ELR (cell line): Measurements from ENCODE around the gene TBC1D14.

ENCODE experiments used
- DNase-seq: peaks from one replicate; pipeline ENCODE4 v3.0.0-alpha.2; 2015; ENCODE audit warnings: low read depth

TBC1D14 gene

GRCh38 chr4:7044137-7044930, 134.7 kb downstream of the TBC1D14 start:
- peak; percentile 20 for DNase-seq

DNA sequence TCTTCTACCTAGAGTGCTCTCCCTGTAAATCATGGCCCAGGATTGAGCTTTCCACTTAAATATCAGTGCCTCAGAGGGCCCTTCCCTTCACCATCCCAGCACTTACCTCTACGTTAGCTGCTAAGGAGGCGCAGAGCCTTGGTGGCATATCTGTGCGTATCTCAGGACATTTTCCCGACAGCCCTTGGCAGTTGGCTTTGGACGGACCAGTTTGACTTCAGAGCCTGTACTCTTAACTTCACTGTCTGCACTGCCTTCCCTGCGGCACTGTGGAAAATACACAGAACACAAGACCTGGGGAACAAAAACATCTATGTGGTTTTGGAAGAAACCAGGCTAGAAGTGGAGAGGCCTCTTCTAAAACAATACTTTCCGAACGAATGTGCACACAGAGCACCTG, 135.9 kb downstream of the TBC1D14 start:
- no peak for DNase-seq

GRCh38 chr4:7045961-7046921, 136.6 kb downstream of the TBC1D14 start:
- no peak for DNase-seq

DNA sequence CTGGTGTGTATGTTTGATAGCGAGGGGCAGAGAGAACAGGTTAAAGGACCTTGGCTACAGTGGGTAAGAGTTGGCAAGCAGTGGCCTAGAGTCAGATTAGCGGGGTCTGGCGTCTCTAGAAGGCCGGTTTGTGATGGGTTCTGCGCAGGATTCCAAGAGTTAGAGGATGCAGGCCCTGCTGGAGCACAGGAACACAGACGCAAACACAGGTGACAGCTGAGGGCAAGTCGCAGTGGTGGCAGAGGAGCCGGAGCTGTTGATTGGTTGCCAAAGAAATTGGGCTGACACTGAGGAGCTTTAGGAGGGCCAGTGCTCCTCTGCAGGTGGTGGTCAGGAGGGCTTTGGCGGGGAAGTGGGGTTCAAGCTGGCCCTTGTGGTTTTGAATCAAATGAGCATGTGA, 137.3 kb downstream of the TBC1D14 start:
- DNase-seq, result no peak

GRCh38 chr4:7048642-7049041, 139.0 kb downstream of the TBC1D14 start:
- no peak for DNase-seq

DNA sequence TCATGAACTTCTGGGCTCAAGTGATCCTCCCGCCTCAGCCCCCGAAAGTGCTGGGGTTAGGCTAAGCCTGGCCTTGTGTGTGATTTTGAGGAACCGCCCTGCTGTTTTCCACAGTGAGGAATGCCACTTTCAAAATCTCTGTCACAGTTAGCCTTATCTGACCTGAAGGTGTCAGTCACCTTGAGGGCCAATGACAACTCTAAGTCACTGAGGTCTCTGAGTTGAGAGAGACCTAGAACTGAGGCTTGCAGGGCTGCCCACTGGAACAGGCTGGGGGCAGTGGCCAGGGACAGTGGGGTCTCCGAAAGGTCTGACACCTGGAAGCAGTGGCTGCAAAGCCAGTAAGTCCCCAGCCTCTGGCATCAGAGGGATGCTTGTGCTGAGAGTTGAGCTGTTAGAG, 139.7 kb downstream of the TBC1D14 start:
- no peak for DNase-seq

DNA sequence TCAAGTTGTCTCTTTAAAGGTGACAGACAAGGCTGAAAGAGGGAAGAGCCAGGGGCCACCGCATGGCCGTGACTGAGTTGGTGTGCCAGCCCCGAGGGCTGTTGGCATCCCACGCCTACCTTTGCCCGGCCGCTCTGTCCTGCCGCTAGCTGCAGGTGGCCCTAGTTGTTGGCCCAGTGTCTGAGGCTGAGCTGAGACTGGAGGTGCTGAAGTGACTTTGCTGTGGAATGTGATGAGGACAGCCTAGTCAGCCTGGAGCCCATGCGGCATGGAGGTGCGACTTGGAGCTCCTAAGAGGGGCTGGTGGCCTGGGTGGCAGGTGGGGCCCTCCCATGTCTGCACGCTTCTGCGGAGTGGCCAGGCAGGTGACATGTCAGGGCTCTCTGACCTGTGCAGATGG, 140.1 kb downstream of the TBC1D14 start:
- no peak for DNase-seq

DNA sequence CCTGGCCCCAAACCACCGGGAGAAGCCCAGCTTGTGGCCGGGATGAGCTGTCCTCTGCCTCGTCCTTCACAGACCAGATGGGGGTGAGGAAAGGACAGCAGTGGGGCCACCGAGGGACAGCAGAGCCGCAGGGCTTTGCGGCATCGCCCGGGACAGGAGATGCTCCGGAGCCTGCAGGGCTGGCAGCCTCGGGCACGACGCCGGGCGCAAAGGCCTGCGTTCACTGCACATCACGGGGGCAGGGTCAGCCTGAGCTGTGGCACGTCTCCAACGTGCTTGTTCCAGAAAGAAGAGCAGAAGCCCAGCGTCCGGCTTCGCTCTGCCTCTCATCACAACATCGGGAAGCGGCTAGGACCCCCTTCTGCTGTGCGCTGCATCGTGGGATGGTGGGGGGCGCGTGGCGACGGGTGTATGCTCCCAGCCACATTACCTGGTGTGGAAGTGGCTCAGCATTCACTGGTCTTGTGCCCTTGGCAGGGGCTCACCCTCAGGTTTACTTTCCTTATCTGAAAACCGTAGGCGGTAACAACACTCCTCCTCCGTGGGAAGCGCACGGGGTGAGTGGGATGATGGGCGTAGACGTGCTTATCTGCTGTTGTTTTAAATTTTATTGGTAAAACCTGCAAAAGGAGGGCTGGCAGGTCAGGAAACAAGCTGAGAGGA, 141.0 kb downstream of the TBC1D14 start:
- DNase-seq, result no peak

DNA sequence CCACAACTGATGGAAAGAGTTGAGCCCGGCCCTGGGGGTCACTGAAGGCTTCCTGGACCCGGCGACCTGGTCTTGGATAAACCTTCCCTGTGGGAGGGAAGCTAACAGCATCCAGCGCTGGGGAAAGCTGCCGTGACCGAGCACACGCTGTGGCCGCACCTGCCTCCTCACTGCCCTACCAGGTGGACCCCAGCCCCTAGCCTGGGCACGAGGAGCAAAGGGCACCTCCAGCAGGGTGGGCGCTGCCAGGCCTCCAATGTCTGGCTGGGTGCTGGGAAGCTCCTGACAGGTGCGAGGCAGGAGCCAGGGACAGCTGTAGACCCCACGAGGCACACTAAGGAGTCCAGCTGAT, 141.5 kb downstream of the TBC1D14 start:
- DNase-seq, result no peak

- DNase-seq, result no peak
Measured at GRCh38 chr4:7051905-7052304, 142.3 kb downstream of the TBC1D14 start.

GRCh38 chr4:7052313-7052712, 142.7 kb downstream of the TBC1D14 start:
- DNase-seq, result no peak

DNA sequence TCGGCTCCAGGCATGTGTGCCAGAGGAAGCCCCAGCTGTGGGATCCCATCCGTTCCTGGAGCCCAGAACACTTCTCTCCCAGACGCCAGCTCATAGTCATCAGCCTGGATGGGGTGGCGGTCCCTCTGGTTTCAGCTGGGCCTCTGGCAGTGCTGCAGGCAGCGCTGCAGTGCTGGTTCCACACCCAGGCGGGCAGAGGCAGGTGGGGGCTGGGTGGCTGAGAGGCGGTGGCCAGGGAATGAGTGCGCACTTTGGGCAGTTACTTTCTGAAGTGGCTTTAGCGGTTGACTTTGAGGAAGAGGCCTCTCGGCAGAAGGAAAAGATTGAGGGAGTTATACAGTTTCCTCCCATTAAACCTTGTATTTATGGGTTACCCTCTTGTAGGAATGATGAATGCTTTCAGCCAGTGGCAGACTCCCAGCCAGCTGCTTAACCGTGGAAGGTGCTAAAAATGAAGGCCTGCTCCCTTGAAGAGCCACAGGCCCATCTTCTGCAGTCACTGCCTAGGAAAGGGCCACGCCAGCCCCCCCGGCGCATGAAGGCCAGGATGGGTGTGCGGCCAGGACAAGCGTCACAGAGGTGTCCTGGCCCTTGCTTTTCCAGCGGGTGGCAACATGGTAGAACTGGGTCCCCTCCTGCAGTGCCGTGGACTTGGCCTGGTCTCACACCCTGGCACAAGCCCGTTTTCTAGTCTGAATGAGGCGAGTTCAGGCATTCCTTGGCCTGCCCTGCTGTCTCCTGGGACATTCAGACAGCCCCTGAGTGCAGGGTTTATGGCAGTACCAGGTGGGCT, 143.5 kb downstream of the TBC1D14 start:
- DNase-seq, result no peak

GRCh38 chr4:7054106-7054880, 144.7 kb downstream of the TBC1D14 start:
- DNase-seq, result no peak

DNA sequence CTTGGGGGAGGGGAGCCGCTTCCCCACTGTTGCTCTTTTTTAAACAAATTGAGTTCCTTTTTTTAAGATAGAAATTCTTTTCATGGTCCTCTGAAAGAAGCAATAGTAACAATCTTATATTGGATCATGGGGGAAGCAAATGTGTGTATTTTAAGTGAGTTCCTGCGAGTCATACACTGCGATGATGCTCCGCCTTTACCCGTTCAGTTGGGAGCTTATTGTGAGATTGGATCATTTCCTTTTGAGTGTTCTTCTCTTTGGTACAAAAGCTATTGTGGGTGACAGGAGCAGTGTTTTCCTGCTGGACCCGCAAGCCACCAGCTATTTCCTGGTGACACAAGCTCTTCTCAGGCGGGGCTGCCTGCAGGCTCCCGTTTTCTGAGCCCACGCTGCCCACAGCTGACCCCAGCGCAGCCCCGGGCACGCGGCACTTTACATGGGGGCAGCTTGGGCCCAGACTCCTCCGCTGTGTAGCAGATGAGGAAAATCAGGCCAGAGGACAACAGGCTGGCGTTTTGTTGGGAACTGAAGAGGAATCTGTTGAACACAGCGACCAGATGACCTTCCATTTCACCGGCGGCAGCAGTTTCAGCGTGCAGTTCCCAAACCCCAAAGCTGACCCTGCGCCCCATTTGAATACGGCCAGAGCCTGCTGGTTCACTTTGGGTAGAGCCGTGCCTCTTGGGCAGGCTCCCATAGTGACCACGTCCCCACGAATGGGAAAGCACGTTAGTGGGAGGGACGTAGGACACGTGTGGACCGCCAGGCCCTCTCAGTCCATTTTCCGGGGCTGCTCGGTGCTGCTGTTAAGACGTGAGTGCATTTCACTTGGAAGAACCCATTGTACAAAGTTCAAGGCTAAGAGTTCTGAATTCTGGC, 145.7 kb downstream of the TBC1D14 start:
- peak; percentile 59 for DNase-seq

- DNase-seq, result no peak
Measured at GRCh38 chr4:7055990-7056325, 146.3 kb downstream of the TBC1D14 start.

GRCh38 chr4:7058792-7059191, 149.2 kb downstream of the TBC1D14 start:
- no peak for DNase-seq

DNA sequence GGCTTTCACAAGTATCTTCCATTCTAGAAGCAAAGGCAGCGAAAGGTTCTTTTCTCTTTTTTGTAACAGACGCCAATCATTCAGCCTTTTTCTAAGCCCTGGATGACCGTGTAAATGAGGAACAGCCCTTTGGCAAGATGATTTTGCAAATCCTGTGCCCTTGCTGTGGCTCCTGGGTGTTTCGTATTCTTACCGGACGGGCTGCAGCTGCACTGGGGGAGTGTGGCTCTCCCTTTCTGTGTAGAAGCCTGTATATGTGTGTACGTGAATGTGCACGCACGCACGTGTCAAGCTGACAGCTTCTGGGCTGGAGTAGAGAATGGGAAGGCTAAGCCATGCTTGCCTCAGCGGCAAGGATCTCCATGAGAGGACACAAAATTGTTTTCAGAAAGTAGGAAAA, 150.0 kb downstream of the TBC1D14 start:
- no peak for DNase-seq

DNA sequence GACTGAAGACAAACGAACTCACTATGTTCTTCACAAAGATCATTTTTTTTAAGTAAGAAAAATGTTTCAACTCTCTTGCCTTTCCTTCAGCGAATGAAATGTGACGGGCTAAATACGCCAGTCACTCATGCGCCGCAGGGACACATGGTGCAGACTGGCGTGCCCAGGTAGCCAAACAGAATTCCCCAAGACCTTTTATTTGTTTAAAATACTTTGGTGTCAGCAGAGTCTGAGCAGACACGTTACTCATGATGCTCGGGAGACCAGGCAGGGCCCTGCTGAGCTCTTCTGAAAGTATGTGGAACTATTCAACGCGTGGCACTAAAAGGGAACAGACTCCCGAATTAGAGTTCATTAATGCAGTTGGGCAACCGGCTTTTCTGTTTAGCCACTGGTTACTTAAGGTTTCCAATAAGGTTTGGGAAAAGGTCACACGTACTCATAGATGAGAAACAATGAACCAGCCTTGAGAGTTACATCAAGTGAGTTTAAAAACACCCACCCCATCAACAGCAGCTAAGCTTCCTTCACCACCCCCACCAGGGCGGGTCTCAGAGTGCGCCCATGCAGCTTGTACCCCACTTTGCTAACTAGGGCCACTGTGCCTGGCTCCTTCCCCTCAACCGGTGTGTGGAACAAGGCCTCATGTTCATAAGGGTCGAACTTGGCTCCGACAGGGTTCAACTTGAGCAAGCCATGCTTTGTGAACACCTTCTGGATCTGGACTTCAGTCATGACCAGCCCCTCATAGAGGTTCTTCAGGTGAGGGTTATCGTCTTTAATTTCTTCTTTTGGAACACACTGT, 150.9 kb downstream of the TBC1D14 start:
- no peak for DNase-seq

GRCh38 chr4:7061815-7062214, 152.2 kb downstream of the TBC1D14 start:
- no peak for DNase-seq
